Esophagus muscularis mucosa (tissue), 4 donors: Measurements from ENCODE around the gene SCAMP1. TPM values are rescaled to one million over a fixed set of nuclear protein-coding genes. Genes with fewer than 3 reads are reported as not detected.

Source experiments
- DNase-seq: peaks from one replicate; pipeline ENCODE4 v3.0.0-alpha.2; 2017; ENCODE audit errors: extremely low spot score
- H3K27ac ChIP-seq, 4 donors: fragments of 200-600 bp; sonication (generic); replicated peaks in 1 of 4; 1 replicate in 3 of 4; 2 replicates in 1 of 4; pipeline ENCODE4 v1.5.1; 2016 to 2019; ENCODE audit warnings: mild to moderate bottlenecking in 1 of 4
- H3K27me3 ChIP-seq, 4 donors: fragments of 200-600 bp; sonication (generic); one replicate each; pipeline versions ENCODE4 v1.5.1 to v1.6.0; 2016 to 2019
- H3K36me3 ChIP-seq, 4 donors: fragments of 200-600 bp; sonication (generic); one replicate each; pipeline ENCODE4 v1.5.1; 2016 to 2019
- H3K4me1 ChIP-seq, 4 donors: fragments of 200-600 bp; sonication (generic); one replicate each; pipeline ENCODE4 v1.5.1; 2016 to 2019
- H3K4me3 ChIP-seq, 4 donors: fragments of 200-600 bp; sonication (generic); 1 replicate in 2 of 4; 2 replicates in 2 of 4; pipeline ENCODE4 v1.5.1; 2016 to 2019; ENCODE audit warnings: mild to moderate bottlenecking in 4 of 4, moderate library complexity in 1 of 4
- H3K9me3 ChIP-seq, 4 donors: fragments of 200-600 bp; sonication (generic); 1 replicate in 3 of 4; 2 replicates in 1 of 4; pipeline ENCODE4 v1.5.1; 2016 to 2019
- EP300 ChIP-seq: sonication (generic); formaldehyde crosslinking; IDR thresholded peaks from one replicate; pipeline ENCODE4 v1.6.1; 2017; ENCODE audit warnings: antibody characterized with exemption
- POLR2A ChIP-seq: fragments of 450-650 bp; IDR thresholded peaks from one replicate; pipeline ENCODE4 v1.6.1; 2017; ENCODE audit warnings: antibody characterized with exemption, moderate library complexity, mild to moderate bottlenecking, low read depth
- POLR2AphosphoS5 ChIP-seq, 2 donors: sonication (generic); formaldehyde crosslinking; IDR thresholded peaks; one replicate each; pipeline ENCODE4 v1.6.1; 2017; ENCODE audit warnings: antibody characterized with exemption in 2 of 2
- WGBS: methylation state at CpG from one replicate; pipeline ENCODE4 v1.1.5; 2018; 5-methylcytosine and 5-hydroxymethylcytosine counted together
- intact Hi-C: fragments of 100-400 bp; cut with DNase I; formaldehyde crosslinking; loops from one replicate; pipeline ENCODE4 v1.15.1; 2023
- total RNA-seq, 4 donors: library from RNA; depleted of rRNA; stranded (reverse); fragments of >200 nt; gene quantifications; one replicate each; pipeline versions ENCODE4 v1.1.0 to v1.2.1, GENCODE V29; 2016
- TF ChIP-seq, protein P1 (sequence below), 3 experiments: fragments of 200-600 bp in 2 of 3; fragments of 450-650 bp in 1 of 3; sonication (generic) in 2 of 3; IDR thresholded peaks; one replicate each; pipeline ENCODE4 v1.5.1; 2017 to 2019; ENCODE audit warnings: antibody characterized with exemption in 3 of 3, mild to moderate bottlenecking in 2 of 3, moderate library complexity in 1 of 3

The SCAMP1 gene
- total RNA-seq, 4 donors from 2014 or later: 24.7 to 36.8 (median 30.8) TPM

DNA sequence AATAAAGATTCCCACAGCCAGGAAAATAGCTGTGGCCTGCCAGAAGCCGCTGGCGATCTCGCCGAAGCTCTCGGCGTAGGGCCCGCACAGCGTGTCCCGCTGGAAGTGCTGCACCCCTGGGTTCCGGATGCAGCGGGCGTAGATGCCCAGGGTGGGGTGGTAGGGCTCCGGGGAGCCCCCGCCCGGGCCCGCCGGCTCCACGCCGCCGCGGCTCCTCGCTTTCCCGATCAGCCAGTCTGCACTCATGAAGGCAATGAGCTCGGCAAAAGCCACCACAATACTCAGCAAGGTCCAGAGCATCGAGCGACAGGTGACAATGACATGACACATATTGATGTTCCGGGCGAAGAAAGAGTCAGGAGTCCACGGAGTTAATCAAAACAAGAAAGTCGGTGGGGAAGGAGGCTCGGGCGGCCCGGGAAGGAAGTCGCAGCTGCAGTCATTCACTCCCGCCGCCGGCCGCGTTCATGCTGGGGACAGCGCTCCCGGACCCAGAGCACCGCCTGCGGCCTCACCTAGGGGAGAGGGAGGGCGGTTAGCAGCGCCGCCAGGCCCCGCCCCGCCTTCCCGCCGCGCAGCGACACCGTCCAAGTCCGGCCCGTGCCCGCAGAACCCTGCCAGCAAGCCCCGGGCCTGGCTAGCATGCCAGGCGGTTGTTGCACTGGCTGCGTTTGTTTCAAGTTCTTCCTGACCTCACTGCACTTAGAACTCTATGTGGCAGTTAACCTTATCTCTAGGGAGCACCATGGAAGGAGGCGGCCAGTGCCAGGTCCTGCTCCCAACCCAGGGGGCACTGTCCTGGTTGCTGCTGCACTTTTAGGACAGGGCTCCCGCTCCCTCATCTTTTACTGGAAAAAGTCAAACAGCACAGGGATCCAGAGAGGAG, 149.7 kb downstream of the SCAMP1 start:
- H3K9me3 ChIP-seq: no peaks in the 10 kb centered on the region
- peaks cover 43 to 80% (median 73%) of the 10 kb centered on the region in 4 donors for H3K4me1 ChIP-seq
- DNase-seq: no peak
- intact Hi-C loops: no loop called here
- H3K4me3 ChIP-seq: peak overlapping the region; percentile 51 to 56 (median 54)
- H3K27ac ChIP-seq: peak overlapping the region; percentile 72 to 80 (median 76)
- H3K36me3 ChIP-seq: no peaks in the 10 kb centered on the region
- H3K27me3 ChIP-seq: no peaks in the 10 kb centered on the region
- WGBS: 15% methylated on average over 24 of the region's 61 CpGs
- no peak for TF ChIP-seq POLR2A
- no peak for TF ChIP-seq EP300
- TF ChIP-seq POLR2AphosphoS5 (IDR thresholded peaks at IDR 0.05): peak; percentile 67
- TF ChIP-seq, protein P1, sequence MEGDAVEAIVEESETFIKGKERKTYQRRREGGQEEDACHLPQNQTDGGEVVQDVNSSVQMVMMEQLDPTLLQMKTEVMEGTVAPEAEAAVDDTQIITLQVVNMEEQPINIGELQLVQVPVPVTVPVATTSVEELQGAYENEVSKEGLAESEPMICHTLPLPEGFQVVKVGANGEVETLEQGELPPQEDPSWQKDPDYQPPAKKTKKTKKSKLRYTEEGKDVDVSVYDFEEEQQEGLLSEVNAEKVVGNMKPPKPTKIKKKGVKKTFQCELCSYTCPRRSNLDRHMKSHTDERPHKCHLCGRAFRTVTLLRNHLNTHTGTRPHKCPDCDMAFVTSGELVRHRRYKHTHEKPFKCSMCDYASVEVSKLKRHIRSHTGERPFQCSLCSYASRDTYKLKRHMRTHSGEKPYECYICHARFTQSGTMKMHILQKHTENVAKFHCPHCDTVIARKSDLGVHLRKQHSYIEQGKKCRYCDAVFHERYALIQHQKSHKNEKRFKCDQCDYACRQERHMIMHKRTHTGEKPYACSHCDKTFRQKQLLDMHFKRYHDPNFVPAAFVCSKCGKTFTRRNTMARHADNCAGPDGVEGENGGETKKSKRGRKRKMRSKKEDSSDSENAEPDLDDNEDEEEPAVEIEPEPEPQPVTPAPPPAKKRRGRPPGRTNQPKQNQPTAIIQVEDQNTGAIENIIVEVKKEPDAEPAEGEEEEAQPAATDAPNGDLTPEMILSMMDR (IDR thresholded peaks at IDR 0.05): peak in 2 of 3 experiments; percentile 14 to 18

DNA sequence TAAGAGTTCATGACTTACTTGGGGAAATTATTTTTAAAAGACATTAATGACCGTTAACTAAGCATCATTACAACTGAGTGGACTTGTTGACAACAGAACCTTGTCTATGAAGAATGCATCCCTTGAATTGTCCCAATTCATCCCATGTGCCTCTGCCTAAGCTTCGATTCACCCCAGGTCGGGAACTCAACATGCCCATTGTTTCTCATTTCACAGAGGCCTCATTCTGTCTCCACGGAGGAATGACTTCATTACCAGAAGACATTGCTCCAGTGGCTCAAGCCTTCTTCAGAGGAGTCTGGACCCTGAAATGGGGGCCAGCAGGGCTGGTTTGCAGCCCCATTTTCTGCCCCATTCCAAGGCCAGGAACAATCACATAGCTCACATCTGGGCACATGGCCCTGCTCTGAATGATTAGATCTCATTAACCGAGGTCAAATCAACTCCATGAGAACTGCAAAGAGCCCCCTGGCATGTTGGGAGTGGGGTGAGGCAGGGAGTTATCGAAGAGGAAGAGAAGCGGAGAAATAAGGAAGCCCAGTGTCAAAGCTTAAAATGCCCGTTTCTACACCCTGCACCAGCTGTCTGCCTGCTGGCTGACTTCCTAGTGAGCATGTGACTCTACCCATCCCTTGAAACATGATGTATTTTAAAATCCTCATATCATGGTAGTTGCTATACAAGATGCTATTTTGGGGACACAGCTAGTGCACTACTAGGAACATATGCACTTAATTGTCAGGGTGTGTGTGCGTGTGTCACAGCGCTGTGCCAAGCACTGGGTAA, 150.9 kb downstream of the SCAMP1 start:
- Histone ChIP-seq H3K27me3 (no peaks in the 10 kb centered on the region), H3K4me1 (peaks cover 35 to 68% (median 61%) of the 10 kb centered on the region in 4 donors), H3K4me3 (no peak overlapping the region), H3K36me3 (no peaks in the 10 kb centered on the region), H3K9me3 (no peaks in the 10 kb centered on the region), H3K27ac (peak overlapping the region; percentile 72 to 80 (median 76))
- TF ChIP-seq POLR2A (no peak), POLR2AphosphoS5 (IDR thresholded peaks at IDR 0.05) (peak; percentile 4 to 30), EP300 (no peak)
- TF ChIP-seq, protein P1 (IDR thresholded peaks at IDR 0.05): no peak
- 56% methylated on average over 10 of the region's 10 CpGs for WGBS
- DNase-seq: no peak
- intact Hi-C loops: no loop called here

DNA sequence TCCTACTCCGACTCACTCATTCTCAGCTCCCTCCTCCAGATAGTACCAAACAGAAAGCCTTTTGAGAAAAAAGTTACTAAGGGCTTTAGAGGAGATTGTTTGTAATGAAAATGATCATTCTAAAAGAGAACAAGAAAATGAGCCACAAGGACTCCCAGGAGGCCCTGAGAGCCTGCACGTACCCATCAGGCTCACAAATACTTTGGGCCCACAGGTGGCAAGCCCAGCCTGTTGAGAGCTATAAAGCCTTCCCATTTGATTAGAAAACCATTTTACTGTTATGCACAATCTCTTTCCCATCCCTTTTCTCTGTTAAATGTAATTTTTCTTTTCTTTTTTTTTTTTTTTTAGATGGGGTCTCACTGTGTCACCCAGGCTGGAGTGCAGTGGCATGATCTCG, 152.0 kb downstream of the SCAMP1 start:
- Histone ChIP-seq H3K4me1 (peaks cover 31 to 57% (median 50%) of the 10 kb centered on the region in 4 donors), H3K36me3 (no peaks in the 10 kb centered on the region), H3K27me3 (no peaks in the 10 kb centered on the region), H3K4me3 (no peak overlapping the region), H3K9me3 (no peaks in the 10 kb centered on the region), H3K27ac (peak overlapping the region in 3 of 4 donors; percentile 11 to 80 (median 77))
- 96% methylated on average over 3 of the region's 3 CpGs for WGBS
- TF ChIP-seq EP300 (no peak), POLR2AphosphoS5 (IDR thresholded peaks at IDR 0.05) (no peak), POLR2A (no peak)
- TF ChIP-seq, protein P1 (IDR thresholded peaks at IDR 0.05): no peak
- DNase-seq: no peak
- intact Hi-C loops: no loop called here

- no peak for DNase-seq
- no peaks in the 10 kb centered on the region for H3K27me3 ChIP-seq
- H3K36me3 ChIP-seq: no peaks in the 10 kb centered on the region
- 92% methylated on average over 6 of the region's 6 CpGs for WGBS
- no peak overlapping the region for H3K27ac ChIP-seq
- peaks cover 38 to 52% (median 48%) of the 10 kb centered on the region in 4 donors for H3K4me1 ChIP-seq
- no peak overlapping the region for H3K4me3 ChIP-seq
- H3K9me3 ChIP-seq: no peaks in the 10 kb centered on the region
- TF ChIP-seq POLR2A (no peak), EP300 (no peak), POLR2AphosphoS5 (IDR thresholded peaks at IDR 0.05) (no peak)
- TF ChIP-seq, protein P1 (IDR thresholded peaks at IDR 0.05): no peak
- intact Hi-C loops: no loop called here
Observed at GRCh38 chr5:78513441-78513840, 153.0 kb downstream of the SCAMP1 start.
